ENCODE measurements around the gene FKBP15.

FKBP15 gene

GRCh38 chr9:113221800-113222481, 864 bp upstream of the FKBP15 start:
- peak overlapping the region; percentile 9; the same call in 1 of the 2 replicates for H3K27ac ChIP-seq (ENCODE audit: low read length)
- peaks cover 32% of the 10 kb centered on the region for H3K4me1 ChIP-seq (ENCODE audit: low read length)
- peak overlapping the region; percentile 41; the same call in 1 of the 2 replicates for H2AFZ ChIP-seq (ENCODE audit: low read depth, low read length)
- no peaks in the 10 kb centered on the region for H3K9me3 ChIP-seq (ENCODE audit: insufficient read depth, low read length)
- H3K4me2 ChIP-seq (ENCODE audit: low read length), result peak overlapping the region; percentile 89
- peaks cover 12% of the 10 kb centered on the region for H4K20me1 ChIP-seq (ENCODE audit: insufficient read depth, low read length)
- H3K79me2 ChIP-seq (ENCODE audit: low read length), result peaks cover 47% of the 10 kb centered on the region
- H3K4me3 ChIP-seq (ENCODE audit: low read length), result peak overlapping the region; percentile 92
- H3K36me3 ChIP-seq (replicated peaks; ENCODE audit: low read depth, low read length), result peaks cover 29% of the 10 kb centered on the region
- no peak for TF ChIP-seq EZH2phosphoT487 (IDR thresholded peaks at IDR 0.05; ENCODE audit: low read depth)
- TF ChIP-seq CTCF (IDR thresholded peaks at IDR 0.05; ENCODE audit: low read depth, low read length), result no peak
- H3K27me3 ChIP-seq (ENCODE audit: low read depth, low read length), result no peaks in the 10 kb centered on the region
- H3K9ac ChIP-seq (ENCODE audit: low read length), result peak overlapping the region; percentile 83

- peaks cover 28% of the 10 kb centered on the region for H3K4me1 ChIP-seq (ENCODE audit: low read length)
These were observed 542 bp downstream of the FKBP15 start for GRCh38 chr9:113220467-113221002.

GRCh38 chr9:113219969-113220368, 1.1 kb downstream of the FKBP15 start:
- Histone ChIP-seq H3K36me3 (replicated peaks; ENCODE audit: low read depth, low read length) (peaks cover 34% of the 10 kb centered on the region), H3K27ac (ENCODE audit: low read length) (peak overlapping the region; percentile 96), H2AFZ (ENCODE audit: low read depth, low read length) (no peak overlapping the region), H3K4me3 (ENCODE audit: low read length) (peak overlapping the region; percentile 92), H3K27me3 (ENCODE audit: low read depth, low read length) (no peaks in the 10 kb centered on the region), H3K9ac (ENCODE audit: low read length) (peak overlapping the region; percentile 89), H4K20me1 (ENCODE audit: insufficient read depth, low read length) (peaks cover 25% of the 10 kb centered on the region), H3K79me2 (ENCODE audit: low read length) (peaks cover 61% of the 10 kb centered on the region), H3K9me3 (ENCODE audit: insufficient read depth, low read length) (no peaks in the 10 kb centered on the region), H3K4me2 (ENCODE audit: low read length) (peak overlapping the region; percentile 94), H3K4me1 (ENCODE audit: low read length) (peaks cover 28% of the 10 kb centered on the region)
- TF ChIP-seq EZH2phosphoT487 (IDR thresholded peaks at IDR 0.05; ENCODE audit: low read depth) (peak; percentile 91), CTCF (IDR thresholded peaks at IDR 0.05; ENCODE audit: low read depth, low read length) (no peak)

More at GRCh38 chr9:113220467-113221002, 542 bp downstream of the FKBP15 start:
- Histone ChIP-seq H3K4me2 (ENCODE audit: low read length) (peak overlapping the region; percentile 94), H3K27ac (ENCODE audit: low read length) (peak overlapping the region; percentile 96), H3K79me2 (ENCODE audit: low read length) (peaks cover 59% of the 10 kb centered on the region), H2AFZ (ENCODE audit: low read depth, low read length) (peak overlapping the region; percentile 84), H3K9me3 (ENCODE audit: insufficient read depth, low read length) (no peaks in the 10 kb centered on the region), H3K36me3 (replicated peaks; ENCODE audit: low read depth, low read length) (peaks cover 36% of the 10 kb centered on the region), H3K9ac (ENCODE audit: low read length) (peak overlapping the region; percentile 89), H4K20me1 (ENCODE audit: insufficient read depth, low read length) (peaks cover 21% of the 10 kb centered on the region), H3K27me3 (ENCODE audit: low read depth, low read length) (no peaks in the 10 kb centered on the region), H3K4me3 (ENCODE audit: low read length) (peak overlapping the region; percentile 92)
- TF ChIP-seq EZH2phosphoT487 (IDR thresholded peaks at IDR 0.05; ENCODE audit: low read depth), result no peak
- no peak for TF ChIP-seq CTCF (IDR thresholded peaks at IDR 0.05; ENCODE audit: low read depth, low read length)

GRCh38 chr9:113219186-113219936, 1.7 kb downstream of the FKBP15 start:
- peak overlapping the region; percentile 96 for H3K27ac ChIP-seq (ENCODE audit: low read length)
- H3K36me3 ChIP-seq (replicated peaks; ENCODE audit: low read depth, low read length), result peaks cover 35% of the 10 kb centered on the region
- H3K9ac ChIP-seq (ENCODE audit: low read length), result peak overlapping the region; percentile 61
- no peak overlapping the region for H2AFZ ChIP-seq (ENCODE audit: low read depth, low read length)
- H3K79me2 ChIP-seq (ENCODE audit: low read length), result peaks cover 67% of the 10 kb centered on the region
- H4K20me1 ChIP-seq (ENCODE audit: insufficient read depth, low read length), result peaks cover 31% of the 10 kb centered on the region
- peak overlapping the region; percentile 92 for H3K4me3 ChIP-seq (ENCODE audit: low read length)
- no peaks in the 10 kb centered on the region for H3K27me3 ChIP-seq (ENCODE audit: low read depth, low read length)
- peaks cover 28% of the 10 kb centered on the region for H3K4me1 ChIP-seq (ENCODE audit: low read length)
- no peaks in the 10 kb centered on the region for H3K9me3 ChIP-seq (ENCODE audit: insufficient read depth, low read length)
- H3K4me2 ChIP-seq (ENCODE audit: low read length), result peak overlapping the region; percentile 94
- no peak for TF ChIP-seq CTCF (IDR thresholded peaks at IDR 0.05; ENCODE audit: low read depth, low read length)
- TF ChIP-seq EZH2phosphoT487 (IDR thresholded peaks at IDR 0.05; ENCODE audit: low read depth), result peak; percentile 61; the same call in 1 of the 2 replicates
